DOHH2 (cell line): ENCODE results near the gene SUPT5H.
A peak's percentile ranks its signal among the peaks of the same experiment; 100 is the strongest.

ENCODE experiments used
- H3F3A ChIP-seq: fragments of 200-600 bp; sonication (generic), shearing (Covaris generic); 2 replicates; pipeline ENCODE4 v1.6.0; 2016; ENCODE audit warnings: antibody characterized with exemption, mild to moderate bottlenecking; ENCODE audit not compliant: control insufficient read depth, insufficient read depth
- H3K27ac ChIP-seq: fragments of 200-600 bp; sonication (generic); 2 replicates; pipeline ENCODE4 v1.5.1; 2014; ENCODE audit warnings: low read depth, mild to moderate bottlenecking, low read length, moderate library complexity
- H3K27me3 ChIP-seq: fragments of 200-600 bp; sonication (generic); 2 replicates; pipeline ENCODE4 v1.6.1; 2014; ENCODE audit warnings: mild to moderate bottlenecking, low read length, mixed read lengths; ENCODE audit not compliant: control insufficient read depth
- H3K36me3 ChIP-seq: fragments of 200-600 bp; sonication (generic); 2 replicates; pipeline ENCODE4 v1.6.1; 2014; ENCODE audit warnings: mild to moderate bottlenecking, low read length, moderate library complexity, mixed read lengths; ENCODE audit not compliant: control insufficient read depth
- H3K4me1 ChIP-seq: fragments of 200-600 bp; sonication (generic); 2 replicates; pipeline ENCODE4 v1.6.1; 2014; ENCODE audit warnings: mild to moderate bottlenecking, low read length, mixed read lengths; ENCODE audit not compliant: control insufficient read depth
- H3K4me2 ChIP-seq: fragments of 200-600 bp; sonication (generic); 2 replicates; pipeline ENCODE4 v1.6.0; 2014; ENCODE audit warnings: mild to moderate bottlenecking, low read length, moderate library complexity
- H3K4me3 ChIP-seq: fragments of 200-600 bp; sonication (generic); 2 replicates; pipeline ENCODE4 v1.5.1; 2014; ENCODE audit warnings: mild to moderate bottlenecking, low read length, mixed read lengths
- H3K79me2 ChIP-seq: fragments of 200-600 bp; sonication (generic); 2 replicates; pipeline ENCODE4 v1.6.1; 2014; ENCODE audit warnings: mild to moderate bottlenecking, low read length, mixed read lengths; ENCODE audit not compliant: control insufficient read depth
- H3K9me2 ChIP-seq: fragments of 200-600 bp; sonication (generic); replicated peaks from 2 replicates; pipeline ENCODE4 v1.6.1; 2014; ENCODE audit warnings: mild to moderate bottlenecking, low read length, mixed read lengths; ENCODE audit not compliant: control insufficient read depth
- H3K9me3 ChIP-seq: fragments of 200-600 bp; sonication (generic); 2 replicates; pipeline ENCODE4 v1.6.1; 2014; ENCODE audit warnings: antibody characterized with exemption, low read length, mixed read lengths; ENCODE audit not compliant: control insufficient read depth, insufficient read depth
- H4K20me1 ChIP-seq: fragments of 200-600 bp; sonication (generic); 2 replicates; pipeline ENCODE4 v1.6.0; 2014; ENCODE audit warnings: low read depth, mild to moderate bottlenecking, antibody characterized with exemption, low read length, moderate library complexity; ENCODE audit not compliant: control insufficient read depth, insufficient read depth
- EZH2phosphoT487 ChIP-seq: fragments of 200-600 bp; sonication (generic); IDR thresholded peaks from 2 replicates; pipeline ENCODE4 v1.6.1; 2017; ENCODE audit warnings: borderline replicate concordance, mild to moderate bottlenecking, antibody characterized with exemption, low read length, moderate library complexity, mixed read lengths
- TF ChIP-seq, protein P1 (sequence below): fragments of 200-600 bp; sonication (generic); IDR thresholded peaks from one replicate; pipeline ENCODE4 v1.5.1; 2014; ENCODE audit warnings: antibody characterized with exemption, mild to moderate bottlenecking, low read depth, low read length; ENCODE audit not compliant: poor library complexity, severe bottlenecking

Gene SUPT5H

DNA sequence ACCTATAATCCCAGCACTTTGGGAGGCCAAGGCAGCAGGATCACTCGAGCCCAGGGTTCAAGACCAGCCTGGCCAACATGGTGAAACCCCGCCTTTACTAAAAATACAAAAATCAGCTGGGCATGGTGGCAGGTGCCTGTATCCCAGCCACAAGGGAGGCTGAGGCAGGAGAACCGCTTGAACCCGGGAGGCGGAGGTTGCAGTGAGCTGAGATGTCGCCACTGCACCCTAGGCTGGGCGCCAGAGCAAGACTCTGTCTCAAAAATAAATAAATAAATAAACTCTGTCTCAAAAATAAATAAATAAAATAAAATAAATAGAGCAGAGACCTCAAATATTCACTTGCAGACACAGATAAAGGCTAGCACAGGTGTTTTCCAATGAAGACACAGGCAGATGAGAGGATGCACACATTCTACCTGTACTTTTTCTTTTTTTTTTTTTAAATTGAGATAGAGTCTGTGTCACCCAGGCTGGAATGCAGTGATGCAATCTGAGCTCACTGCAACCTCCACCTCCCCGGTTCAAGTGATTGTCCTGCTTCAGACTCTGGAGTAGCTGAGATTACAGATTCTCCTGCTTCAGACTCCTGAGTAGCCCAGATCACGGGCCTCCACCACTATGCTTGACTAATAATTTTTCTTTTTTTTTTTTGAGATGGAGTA lies 7.0 kb upstream of the SUPT5H start:
- H3K4me2 ChIP-seq: no peak overlapping the region
- no peak overlapping the region for H3K4me3 ChIP-seq
- no peak overlapping the region for H3K27ac ChIP-seq
- H3K36me3 ChIP-seq: peaks cover 23% of the 10 kb centered on the region
- H3K27me3 ChIP-seq: no peaks in the 10 kb centered on the region
- peaks cover 56% of the 10 kb centered on the region for H3K4me1 ChIP-seq
- no peaks in the 10 kb centered on the region for H3K9me3 ChIP-seq
- TF ChIP-seq, protein P1, sequence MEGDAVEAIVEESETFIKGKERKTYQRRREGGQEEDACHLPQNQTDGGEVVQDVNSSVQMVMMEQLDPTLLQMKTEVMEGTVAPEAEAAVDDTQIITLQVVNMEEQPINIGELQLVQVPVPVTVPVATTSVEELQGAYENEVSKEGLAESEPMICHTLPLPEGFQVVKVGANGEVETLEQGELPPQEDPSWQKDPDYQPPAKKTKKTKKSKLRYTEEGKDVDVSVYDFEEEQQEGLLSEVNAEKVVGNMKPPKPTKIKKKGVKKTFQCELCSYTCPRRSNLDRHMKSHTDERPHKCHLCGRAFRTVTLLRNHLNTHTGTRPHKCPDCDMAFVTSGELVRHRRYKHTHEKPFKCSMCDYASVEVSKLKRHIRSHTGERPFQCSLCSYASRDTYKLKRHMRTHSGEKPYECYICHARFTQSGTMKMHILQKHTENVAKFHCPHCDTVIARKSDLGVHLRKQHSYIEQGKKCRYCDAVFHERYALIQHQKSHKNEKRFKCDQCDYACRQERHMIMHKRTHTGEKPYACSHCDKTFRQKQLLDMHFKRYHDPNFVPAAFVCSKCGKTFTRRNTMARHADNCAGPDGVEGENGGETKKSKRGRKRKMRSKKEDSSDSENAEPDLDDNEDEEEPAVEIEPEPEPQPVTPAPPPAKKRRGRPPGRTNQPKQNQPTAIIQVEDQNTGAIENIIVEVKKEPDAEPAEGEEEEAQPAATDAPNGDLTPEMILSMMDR: no peak
- no peak for TF ChIP-seq EZH2phosphoT487
- peaks cover 14% of the 10 kb centered on the region for H4K20me1 ChIP-seq
- H3F3A ChIP-seq: peaks cover 34% of the 10 kb centered on the region
- peaks cover 32% of the 10 kb centered on the region for H3K79me2 ChIP-seq
- H3K9me2 ChIP-seq: no peaks in the 10 kb centered on the region

DNA sequence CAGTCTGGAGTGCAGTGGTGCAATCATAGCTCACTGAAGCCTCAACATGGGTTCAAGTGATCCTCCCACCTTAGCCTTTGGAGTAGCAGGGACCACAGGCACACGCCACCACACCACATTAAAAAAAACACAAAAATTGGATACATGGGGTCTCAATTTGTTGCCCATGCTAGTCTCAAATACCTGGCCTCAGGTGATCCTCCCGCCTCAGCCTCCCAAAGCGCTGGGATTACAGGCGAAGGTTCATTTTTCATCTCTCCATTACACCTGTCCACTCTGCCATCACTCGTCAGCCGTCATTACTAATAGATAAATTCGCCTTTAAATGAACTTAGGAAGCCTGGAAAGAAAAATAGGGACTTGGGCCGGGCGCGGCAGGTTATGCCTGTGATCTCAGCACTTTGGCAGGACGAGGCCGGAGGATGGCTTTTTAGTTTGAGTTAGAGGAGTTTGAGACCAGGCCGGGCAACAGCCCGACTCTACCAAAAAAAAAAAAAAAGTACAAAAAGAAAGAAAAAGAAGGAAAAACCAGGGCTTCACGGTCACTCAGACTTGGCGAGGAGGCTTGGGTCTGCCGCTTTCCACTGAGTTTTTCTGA lies 685 bp upstream of the SUPT5H start:
- Histone ChIP-seq H3K4me2 (peak overlapping the region; percentile 77), H3K4me3 (peak overlapping the region; percentile 100), H3K79me2 (peaks cover 56% of the 10 kb centered on the region), H4K20me1 (0 out of 2 replicates have a peak, but pooled peaks cover 3% of the 10 kb centered on the region), H3F3A (peaks cover 12% of the 10 kb centered on the region), H3K9me2 (no peaks in the 10 kb centered on the region), H3K36me3 (peaks cover 44% of the 10 kb centered on the region), H3K4me1 (peaks cover 61% of the 10 kb centered on the region), H3K27me3 (no peaks in the 10 kb centered on the region), H3K27ac (peak overlapping the region; percentile 86), H3K9me3 (no peaks in the 10 kb centered on the region)
- TF ChIP-seq, protein P1: no peak
- TF ChIP-seq EZH2phosphoT487: no peak

DNA sequence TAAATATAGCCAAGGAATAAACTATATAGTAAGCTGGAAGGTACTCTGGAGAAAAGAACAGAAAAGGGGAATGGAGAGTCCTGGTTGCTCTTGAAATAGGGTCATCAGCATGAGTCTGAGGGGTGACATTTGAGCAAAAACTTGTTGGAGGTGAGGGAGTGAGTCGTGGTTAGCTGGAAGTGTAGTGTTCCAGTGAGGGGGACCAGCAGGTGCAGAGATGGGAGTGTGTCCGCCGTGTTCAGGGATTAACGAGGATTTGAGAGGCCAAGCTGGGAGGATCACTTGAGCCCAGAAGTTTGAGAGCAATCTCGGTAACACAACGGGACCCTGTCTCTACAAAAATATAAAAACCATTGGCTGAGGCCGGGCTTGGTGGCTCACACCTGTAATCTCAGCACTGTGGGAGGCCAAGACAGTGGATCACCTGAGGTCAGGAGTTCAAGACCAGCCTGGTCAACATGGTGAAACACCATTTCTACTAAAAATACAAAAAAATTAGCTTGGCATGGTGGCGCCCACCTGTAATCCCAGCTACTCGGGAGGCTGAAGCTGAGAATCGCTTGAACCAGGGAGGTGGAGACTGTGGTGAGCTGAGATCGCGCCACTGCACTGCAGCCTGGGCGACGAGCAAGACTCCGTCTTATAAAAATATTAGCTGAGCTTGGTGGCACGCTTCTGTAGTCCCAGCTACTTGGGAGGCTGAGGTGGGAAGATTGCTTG lies 1.1 kb downstream of the SUPT5H start:
- Histone ChIP-seq H3K4me2 (peak overlapping the region; percentile 77), H4K20me1 (0 out of 2 replicates have a peak, but pooled peaks cover 7% of the 10 kb centered on the region), H3K36me3 (peaks cover 59% of the 10 kb centered on the region), H3F3A (peaks cover 9% of the 10 kb centered on the region), H3K9me3 (no peaks in the 10 kb centered on the region), H3K27ac (peak overlapping the region; percentile 86), H3K4me1 (peaks cover 53% of the 10 kb centered on the region), H3K9me2 (no peaks in the 10 kb centered on the region), H3K4me3 (peak overlapping the region; percentile 100), H3K79me2 (peaks cover 74% of the 10 kb centered on the region), H3K27me3 (no peaks in the 10 kb centered on the region)
- TF ChIP-seq EZH2phosphoT487: no peak
- TF ChIP-seq, protein P1: no peak
